SJCRH30 (cell line): ENCODE measurements around the gene SLC12A8. TPM values are rescaled to one million over a fixed set of nuclear protein-coding genes. Genes with fewer than 3 reads are reported as not detected.

Experiments
- DNase-seq, 2 experiments: peaks; one replicate each; pipeline ENCODE4 v3.0.0-alpha.2; 2015 to 2020
- H3K27ac ChIP-seq: fragments of 250-450 bp; sonication (Bioruptor Pico); 2 replicates; pipeline ENCODE4 v1.5.1; 2020; ENCODE audit warnings: mild to moderate bottlenecking, moderate library complexity
- H3K27me3 ChIP-seq: fragments of 250-450 bp; sonication (Bioruptor Pico); 2 replicates; pipeline ENCODE4 v1.5.1; 2020; ENCODE audit warnings: mild to moderate bottlenecking, moderate library complexity
- H3K36me3 ChIP-seq: fragments of 250-450 bp; sonication (Bioruptor Pico); 2 replicates; pipeline ENCODE4 v1.5.1; 2020; ENCODE audit warnings: mild to moderate bottlenecking, moderate library complexity
- H3K4me1 ChIP-seq: fragments of 250-450 bp; sonication (Bioruptor Pico); 2 replicates; pipeline ENCODE4 v1.5.1; 2020; ENCODE audit warnings: mild to moderate bottlenecking, moderate library complexity
- H3K4me3 ChIP-seq: fragments of 250-450 bp; sonication (Bioruptor Pico); 2 replicates; pipeline ENCODE4 v1.5.1; 2020; ENCODE audit warnings: mild to moderate bottlenecking, moderate library complexity
- H3K9me3 ChIP-seq: fragments of 250-450 bp; sonication (Bioruptor Pico); replicated peaks from 2 replicates; pipeline ENCODE4 v1.5.1; 2020; ENCODE audit warnings: mild to moderate bottlenecking, moderate library complexity
- total RNA-seq: library from RNA; depleted of rRNA; stranded (reverse); fragments of >200 nt; shearing (Covaris generic); gene quantifications from 2 replicates; pipeline ENCODE4 v1.2.3, GENCODE V29; 2014; rRNA removed

Gene SLC12A8
- 3.6 and 3.7 TPM in 2 replicates for total RNA-seq

- Histone ChIP-seq H3K4me3 (no peak within 1 kb of the TSS), H3K27ac (no peak within 1 kb of the TSS), H3K9me3 (no peaks in the 10 kb centered on the region), H3K36me3 (no peaks in the 10 kb centered on the region), H3K4me1 (peaks cover 3% of the 10 kb centered on the region; the same call in 1 of the 2 replicates), H3K27me3 (no peaks in the 10 kb centered on the region)
- no peak for DNase-seq
Observed at GRCh38 chr3:125212509-125213363, at the start of gene SLC12A8. SLC12A8 (minus strand) TSS chr3:125212748; CDS start chr3:125211349, 1,399 bp downstream.

GRCh38 chr3:125262161-125262560, 49.6 kb upstream of the SLC12A8 start:
- no peaks in the 10 kb centered on the region for H3K27me3 ChIP-seq
- no peak overlapping the region for H3K27ac ChIP-seq
- H3K4me3 ChIP-seq: no peak overlapping the region
- peaks cover 14% of the 10 kb centered on the region; the same call in 1 of the 2 replicates for H3K36me3 ChIP-seq
- DNase-seq: no peak
- no peaks in the 10 kb centered on the region for H3K4me1 ChIP-seq
- H3K9me3 ChIP-seq: no peaks in the 10 kb centered on the region

GRCh38 chr3:125261031-125261430, 48.5 kb upstream of the SLC12A8 start:
- no peaks in the 10 kb centered on the region for H3K9me3 ChIP-seq
- H3K27me3 ChIP-seq: no peaks in the 10 kb centered on the region
- H3K4me1 ChIP-seq: no peaks in the 10 kb centered on the region
- no peak for DNase-seq
- peaks cover 14% of the 10 kb centered on the region; the same call in 1 of the 2 replicates for H3K36me3 ChIP-seq
- H3K27ac ChIP-seq: no peak overlapping the region
- H3K4me3 ChIP-seq: no peak overlapping the region

GRCh38 chr3:125260158-125260557, 47.6 kb upstream of the SLC12A8 start:
- Histone ChIP-seq H3K36me3 (peaks cover 16% of the 10 kb centered on the region; the same call in 1 of the 2 replicates), H3K27me3 (no peaks in the 10 kb centered on the region), H3K4me3 (no peak overlapping the region), H3K27ac (no peak overlapping the region), H3K9me3 (no peaks in the 10 kb centered on the region), H3K4me1 (no peaks in the 10 kb centered on the region)
- no peak for DNase-seq

- no peak overlapping the region for H3K4me3 ChIP-seq
- no peaks in the 10 kb centered on the region for H3K27me3 ChIP-seq
- H3K9me3 ChIP-seq: no peaks in the 10 kb centered on the region
- no peak for DNase-seq
- H3K36me3 ChIP-seq: peaks cover 16% of the 10 kb centered on the region; the same call in 1 of the 2 replicates
- no peaks in the 10 kb centered on the region for H3K4me1 ChIP-seq
- no peak overlapping the region for H3K27ac ChIP-seq
Observed at GRCh38 chr3:125257536-125257935, 45.0 kb upstream of the SLC12A8 start.

GRCh38 chr3:125256675-125257074, 44.1 kb upstream of the SLC12A8 start:
- no peaks in the 10 kb centered on the region for H3K4me1 ChIP-seq
- peaks cover 16% of the 10 kb centered on the region; the same call in 1 of the 2 replicates for H3K36me3 ChIP-seq
- H3K27me3 ChIP-seq: no peaks in the 10 kb centered on the region
- no peak for DNase-seq
- no peak overlapping the region for H3K4me3 ChIP-seq
- no peak overlapping the region for H3K27ac ChIP-seq
- H3K9me3 ChIP-seq: no peaks in the 10 kb centered on the region

- Histone ChIP-seq H3K9me3 (no peaks in the 10 kb centered on the region), H3K4me3 (no peak overlapping the region), H3K36me3 (peaks cover 2% of the 10 kb centered on the region; the same call in 1 of the 2 replicates), H3K27me3 (no peaks in the 10 kb centered on the region), H3K27ac (no peak overlapping the region), H3K4me1 (no peaks in the 10 kb centered on the region)
- no peak for DNase-seq
Observed at GRCh38 chr3:125250973-125251372, 38.4 kb upstream of the SLC12A8 start.

GRCh38 chr3:125246237-125246636, 33.7 kb upstream of the SLC12A8 start:
- H3K4me1 ChIP-seq: no peaks in the 10 kb centered on the region
- H3K27ac ChIP-seq: no peak overlapping the region
- DNase-seq: no peak
- no peaks in the 10 kb centered on the region for H3K9me3 ChIP-seq
- peaks cover 4% of the 10 kb centered on the region for H3K36me3 ChIP-seq
- H3K4me3 ChIP-seq: no peak overlapping the region
- H3K27me3 ChIP-seq: no peaks in the 10 kb centered on the region

GRCh38 chr3:125245521-125245920, 33.0 kb upstream of the SLC12A8 start:
- DNase-seq: no peak
- no peak overlapping the region for H3K27ac ChIP-seq
- H3K27me3 ChIP-seq: no peaks in the 10 kb centered on the region
- H3K9me3 ChIP-seq: no peaks in the 10 kb centered on the region
- peaks cover 4% of the 10 kb centered on the region for H3K36me3 ChIP-seq
- H3K4me1 ChIP-seq: no peaks in the 10 kb centered on the region
- H3K4me3 ChIP-seq: no peak overlapping the region

GRCh38 chr3:125240496-125240895, 27.9 kb upstream of the SLC12A8 start:
- Histone ChIP-seq H3K27me3 (no peaks in the 10 kb centered on the region), H3K27ac (no peak overlapping the region), H3K4me1 (no peaks in the 10 kb centered on the region), H3K4me3 (no peak overlapping the region), H3K9me3 (no peaks in the 10 kb centered on the region), H3K36me3 (peaks cover 4% of the 10 kb centered on the region)
- DNase-seq: no peak

GRCh38 chr3:125239266-125239665, 26.7 kb upstream of the SLC12A8 start:
- Histone ChIP-seq H3K9me3 (no peaks in the 10 kb centered on the region), H3K27ac (no peak overlapping the region), H3K4me1 (no peaks in the 10 kb centered on the region), H3K36me3 (peaks cover 6% of the 10 kb centered on the region), H3K27me3 (no peaks in the 10 kb centered on the region), H3K4me3 (no peak overlapping the region)
- no peak for DNase-seq

- Histone ChIP-seq H3K27ac (no peak overlapping the region), H3K9me3 (no peaks in the 10 kb centered on the region), H3K27me3 (no peaks in the 10 kb centered on the region), H3K36me3 (peaks cover 9% of the 10 kb centered on the region), H3K4me3 (no peak overlapping the region), H3K4me1 (no peaks in the 10 kb centered on the region)
- DNase-seq: no peak
Observed at GRCh38 chr3:125238759-125239158, 26.2 kb upstream of the SLC12A8 start.

- H3K4me1 ChIP-seq: no peaks in the 10 kb centered on the region
- H3K27ac ChIP-seq: no peak overlapping the region
- H3K36me3 ChIP-seq: peaks cover 10% of the 10 kb centered on the region
- no peaks in the 10 kb centered on the region for H3K9me3 ChIP-seq
- DNase-seq: no peak
- H3K4me3 ChIP-seq: no peak overlapping the region
- H3K27me3 ChIP-seq: no peaks in the 10 kb centered on the region
Observed at GRCh38 chr3:125236331-125236903, 23.9 kb upstream of the SLC12A8 start.

- no peak for DNase-seq
- no peaks in the 10 kb centered on the region for H3K4me1 ChIP-seq
- peaks cover 16% of the 10 kb centered on the region for H3K36me3 ChIP-seq
- H3K9me3 ChIP-seq: no peaks in the 10 kb centered on the region
- H3K4me3 ChIP-seq: no peak overlapping the region
- H3K27me3 ChIP-seq: no peaks in the 10 kb centered on the region
- no peak overlapping the region for H3K27ac ChIP-seq
Observed at GRCh38 chr3:125234831-125235230, 22.3 kb upstream of the SLC12A8 start.

- Histone ChIP-seq H3K9me3 (no peaks in the 10 kb centered on the region), H3K27ac (no peak overlapping the region)
Observed at GRCh38 chr3:125232401-125232800, 19.9 kb upstream of the SLC12A8 start.

More at GRCh38 chr3:125232401-125232800, 19.9 kb upstream of the SLC12A8 start:
- H3K27me3 ChIP-seq: no peaks in the 10 kb centered on the region
- H3K4me1 ChIP-seq: no peaks in the 10 kb centered on the region
- peaks cover 22% of the 10 kb centered on the region for H3K36me3 ChIP-seq
- DNase-seq: no peak
- H3K4me3 ChIP-seq: no peak overlapping the region
